ENCODE data around the gene CBX4. TPM values are rescaled to one million over a fixed set of nuclear protein-coding genes. Genes with fewer than 3 reads are reported as not detected.

Gene CBX4
- total RNA-seq, 1 donor from 2014 or later = 38.7 TPM

GRCh38 chr17:79831265-79832217, 7.7 kb downstream of the CBX4 start:
- intact Hi-C loops (cut with micrococcal nuclease) = no loop called here

- intact Hi-C loops (cut with micrococcal nuclease) = no loop called here
These were observed 8.4 kb downstream of the CBX4 start for GRCh38 chr17:79830763-79831264.

GRCh38 chr17:79830303-79830702, 8.9 kb downstream of the CBX4 start:
- intact Hi-C loops (cut with micrococcal nuclease) = no loop called here

GRCh38 chr17:79829457-79829856, 9.8 kb downstream of the CBX4 start:
- intact Hi-C loops (cut with micrococcal nuclease) = no loop called here

GRCh38 chr17:79829004-79829403, 10.2 kb downstream of the CBX4 start:
- intact Hi-C loops (cut with micrococcal nuclease) = no loop called here

- intact Hi-C loops (cut with micrococcal nuclease) = no loop called here
These were observed 12.2 kb downstream of the CBX4 start for GRCh38 chr17:79826841-79827578.

- intact Hi-C loops (cut with micrococcal nuclease) = no loop called here
These were observed 13.0 kb downstream of the CBX4 start for GRCh38 chr17:79826204-79826680.

GRCh38 chr17:79825580-79825921, 13.7 kb downstream of the CBX4 start:
- intact Hi-C loops (cut with micrococcal nuclease) = no loop called here

- intact Hi-C loops (cut with micrococcal nuclease) = no loop called here
These were observed 14.2 kb downstream of the CBX4 start for GRCh38 chr17:79824893-79825579.

GRCh38 chr17:79824234-79824633, 15.0 kb downstream of the CBX4 start:
- intact Hi-C loops (cut with micrococcal nuclease) = no loop called here

GRCh38 chr17:79822583-79823124, 16.6 kb downstream of the CBX4 start:
- intact Hi-C loops (cut with micrococcal nuclease) = no loop called here

- intact Hi-C loops (cut with micrococcal nuclease) = no loop called here
These were observed 17.7 kb downstream of the CBX4 start for GRCh38 chr17:79821331-79822095.

GRCh38 chr17:79820959-79821330, 18.3 kb downstream of the CBX4 start:
- intact Hi-C loops (cut with micrococcal nuclease) = no loop called here

- intact Hi-C loops (cut with micrococcal nuclease) = no loop called here
These were observed 19.5 kb downstream of the CBX4 start for GRCh38 chr17:79819534-79820276.

GRCh38 chr17:79819085-79819484, 20.2 kb downstream of the CBX4 start:
- intact Hi-C loops (cut with micrococcal nuclease) = no loop called here

GRCh38 chr17:79818026-79818758, 21.0 kb downstream of the CBX4 start:
- intact Hi-C loops (cut with micrococcal nuclease) = no loop called here

- intact Hi-C loops (cut with micrococcal nuclease) = no loop called here
These were observed 23.3 kb downstream of the CBX4 start for GRCh38 chr17:79815836-79816461.

- intact Hi-C loops (cut with micrococcal nuclease) = no loop called here
These were observed 24.0 kb downstream of the CBX4 start for GRCh38 chr17:79814974-79815835.
